IMR-90 (cell line): ENCODE measurements around the gene MVP.

Experiments used
- BHLHE40 ChIP-seq: fragments of 150-350 bp; IDR thresholded peaks from 2 replicates; pipeline ENCODE4 v1.6.1; 2016; ENCODE audit warnings: mild to moderate bottlenecking, low read depth, low read length
- CHD1 ChIP-seq: IDR thresholded peaks from 2 replicates; pipeline ENCODE4 v1.6.1; 2012; ENCODE audit warnings: low read depth, low read length, improper control_type of control experiment
- ELK1 ChIP-seq: fragments of 150-350 bp; IDR thresholded peaks from 2 replicates; pipeline ENCODE4 v1.6.1; 2016; ENCODE audit warnings: low read depth, mild to moderate bottlenecking, low read length, moderate library complexity, borderline replicate concordance
- MAFK ChIP-seq: IDR thresholded peaks from 2 replicates; pipeline ENCODE4 v1.6.1; 2012; ENCODE audit warnings: low read depth, low read length, improper control_type of control experiment
- MAZ ChIP-seq: IDR thresholded peaks from 2 replicates; pipeline ENCODE4 v1.6.1; 2012; ENCODE audit warnings: low read depth, mild to moderate bottlenecking, low read length, improper control_type of control experiment, moderate library complexity, borderline replicate concordance
- MXI1 ChIP-seq: IDR thresholded peaks from 2 replicates; pipeline ENCODE4 v1.6.1; 2012; ENCODE audit warnings: low read depth, mild to moderate bottlenecking, low read length, moderate library complexity, borderline replicate concordance
- POLR2A ChIP-seq: IDR thresholded peaks from 2 replicates; pipeline ENCODE4 v1.6.1; 2012; ENCODE audit warnings: mild to moderate bottlenecking, low read depth, low read length
- RAD21 ChIP-seq: IDR thresholded peaks from 2 replicates; pipeline ENCODE4 v1.6.1; 2012; ENCODE audit warnings: low read length, improper control_type of control experiment
- RFX5 ChIP-seq: IDR thresholded peaks from 2 replicates; pipeline ENCODE4 v1.8.0; 2012; ENCODE audit warnings: low read depth, mild to moderate bottlenecking, low read length, moderate library complexity
- SMC3 ChIP-seq: fragments of 150-350 bp; IDR thresholded peaks from 2 replicates; pipeline ENCODE4 v1.6.1; 2016; ENCODE audit warnings: low read depth, mild to moderate bottlenecking, antibody characterized with exemption, low read length, moderate library complexity
- USF2 ChIP-seq: fragments of 150-350 bp; IDR thresholded peaks from 2 replicates; pipeline ENCODE4 v1.6.1; 2017; ENCODE audit warnings: mild to moderate bottlenecking, antibody characterized with exemption, low read length, low read depth
- TF ChIP-seq, protein P1 (sequence below): conservative IDR thresholded peaks from 2 replicates; pipeline ENCODE4 v1.5.1; 2012; ENCODE audit warnings: mild to moderate bottlenecking, low read depth, low read length, improper control_type of control experiment

DNA sequence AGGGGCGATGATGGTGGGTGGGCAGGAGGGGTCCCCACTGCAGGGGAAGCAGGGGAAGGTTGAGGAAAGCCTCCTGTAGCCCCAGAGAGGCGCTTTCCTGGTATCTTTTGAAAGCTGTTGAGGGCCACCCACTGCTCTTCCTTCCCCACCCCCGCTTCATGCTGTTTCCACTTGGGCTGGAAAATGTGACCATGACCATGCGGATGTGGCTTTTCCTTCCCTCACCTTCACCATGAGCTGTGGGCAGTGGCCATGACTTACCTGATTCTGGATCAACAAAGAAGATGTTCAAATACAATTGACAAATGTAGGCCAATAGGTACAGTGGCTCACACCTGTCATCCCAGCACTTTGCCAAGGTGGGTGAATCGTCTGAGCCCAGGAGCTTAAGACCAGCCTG is 13.8 kb downstream of the MVP start:
- TF ChIP-seq POLR2A (no peak), BHLHE40 (no peak), USF2 (no peak), MAFK (no peak), SMC3 (no peak), MAZ (no peak), CHD1 (no peak), RAD21 (no peak), MXI1 (no peak), RFX5 (no peak), ELK1 (no peak)
- TF ChIP-seq, protein P1, sequence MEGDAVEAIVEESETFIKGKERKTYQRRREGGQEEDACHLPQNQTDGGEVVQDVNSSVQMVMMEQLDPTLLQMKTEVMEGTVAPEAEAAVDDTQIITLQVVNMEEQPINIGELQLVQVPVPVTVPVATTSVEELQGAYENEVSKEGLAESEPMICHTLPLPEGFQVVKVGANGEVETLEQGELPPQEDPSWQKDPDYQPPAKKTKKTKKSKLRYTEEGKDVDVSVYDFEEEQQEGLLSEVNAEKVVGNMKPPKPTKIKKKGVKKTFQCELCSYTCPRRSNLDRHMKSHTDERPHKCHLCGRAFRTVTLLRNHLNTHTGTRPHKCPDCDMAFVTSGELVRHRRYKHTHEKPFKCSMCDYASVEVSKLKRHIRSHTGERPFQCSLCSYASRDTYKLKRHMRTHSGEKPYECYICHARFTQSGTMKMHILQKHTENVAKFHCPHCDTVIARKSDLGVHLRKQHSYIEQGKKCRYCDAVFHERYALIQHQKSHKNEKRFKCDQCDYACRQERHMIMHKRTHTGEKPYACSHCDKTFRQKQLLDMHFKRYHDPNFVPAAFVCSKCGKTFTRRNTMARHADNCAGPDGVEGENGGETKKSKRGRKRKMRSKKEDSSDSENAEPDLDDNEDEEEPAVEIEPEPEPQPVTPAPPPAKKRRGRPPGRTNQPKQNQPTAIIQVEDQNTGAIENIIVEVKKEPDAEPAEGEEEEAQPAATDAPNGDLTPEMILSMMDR, result no peak
